HG02642 (cell line): Measurements from ENCODE around the gene RAB11B.
"Not testable (repeated sequence)": the region's sequence is repeated elsewhere in the genome, so short reads cannot be mapped to it uniquely, and the experiment has no call there.

Experiments
- ATAC-seq: cut with Tn5 transposase; IDR thresholded peaks from one replicate; pipeline ENCODE4 v1.9.1; 2021; ENCODE audit warnings: mild to moderate bottlenecking; ENCODE audit not compliant: unreplicated experiment, poor library complexity

The RAB11B gene

GRCh38 chr19:8423817-8424223 lies 33.7 kb downstream of the RAB11B start:
- ATAC-seq, result no peak

- ATAC-seq, result not testable (repeated sequence)
Observed at GRCh38 chr19:8425331-8425730, 35.2 kb downstream of the RAB11B start.

GRCh38 chr19:8426283-8426682 lies 36.1 kb downstream of the RAB11B start:
- ATAC-seq, result no peak

- no peak for ATAC-seq
Observed at GRCh38 chr19:8429044-8429443, 38.9 kb downstream of the RAB11B start.

- no peak for ATAC-seq
Observed at GRCh38 chr19:8429826-8430225, 39.7 kb downstream of the RAB11B start.

GRCh38 chr19:8430650-8431049 lies 40.5 kb downstream of the RAB11B start:
- no peak for ATAC-seq

GRCh38 chr19:8438236-8438635 lies 48.1 kb downstream of the RAB11B start:
- ATAC-seq, result no peak

- ATAC-seq, result no peak
Observed at GRCh38 chr19:8441725-8442544, 51.8 kb downstream of the RAB11B start.

- ATAC-seq, result not testable (repeated sequence)
Observed at GRCh38 chr19:8444140-8444676, 54.0 kb downstream of the RAB11B start.

GRCh38 chr19:8444677-8445487 lies 54.7 kb downstream of the RAB11B start, which contains the start of gene HNRNPM:
HNRNPM (plus strand) TSS chr19:8444975; CDS start chr19:8444999, 24 bp downstream.
- peak; percentile 90 for ATAC-seq

GRCh38 chr19:8445488-8446001 lies 55.4 kb downstream of the RAB11B start:
- peak; percentile 36 for ATAC-seq

GRCh38 chr19:8446061-8446709 lies 56.0 kb downstream of the RAB11B start:
- no peak for ATAC-seq

- no peak for ATAC-seq
Observed at GRCh38 chr19:8449830-8450229, 59.7 kb downstream of the RAB11B start.

GRCh38 chr19:8451377-8451776 lies 61.2 kb downstream of the RAB11B start:
- no peak for ATAC-seq

- no peak for ATAC-seq
Observed at GRCh38 chr19:8451885-8452284, 61.7 kb downstream of the RAB11B start.

GRCh38 chr19:8452446-8453123 lies 62.4 kb downstream of the RAB11B start:
- no peak for ATAC-seq

- ATAC-seq, result no peak
Observed at GRCh38 chr19:8453616-8454015, 63.5 kb downstream of the RAB11B start.
